ENCODE results near the gene IL3.

DNA sequence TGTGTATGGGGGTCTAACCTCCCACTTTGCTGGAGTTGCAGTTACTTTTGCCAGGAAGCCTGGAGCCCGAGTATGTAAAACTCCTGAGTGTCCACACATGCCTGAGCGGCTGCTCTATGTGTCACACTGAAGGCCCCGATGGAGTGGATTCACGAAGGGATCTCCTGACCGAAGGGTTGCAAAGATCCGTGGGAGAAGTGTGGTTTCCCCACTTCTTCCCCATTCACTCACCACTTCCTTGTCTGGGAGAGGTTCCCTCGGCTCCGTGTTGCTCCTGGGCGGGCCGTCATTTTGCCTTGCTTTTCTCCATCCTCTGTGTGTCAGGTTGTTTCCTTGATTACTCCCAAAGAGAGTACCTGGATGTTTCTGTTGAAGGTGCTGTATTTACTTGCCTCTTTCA lies 16.2 kb upstream of the IL3 start:
- TF ChIP-seq, protein P1, sequence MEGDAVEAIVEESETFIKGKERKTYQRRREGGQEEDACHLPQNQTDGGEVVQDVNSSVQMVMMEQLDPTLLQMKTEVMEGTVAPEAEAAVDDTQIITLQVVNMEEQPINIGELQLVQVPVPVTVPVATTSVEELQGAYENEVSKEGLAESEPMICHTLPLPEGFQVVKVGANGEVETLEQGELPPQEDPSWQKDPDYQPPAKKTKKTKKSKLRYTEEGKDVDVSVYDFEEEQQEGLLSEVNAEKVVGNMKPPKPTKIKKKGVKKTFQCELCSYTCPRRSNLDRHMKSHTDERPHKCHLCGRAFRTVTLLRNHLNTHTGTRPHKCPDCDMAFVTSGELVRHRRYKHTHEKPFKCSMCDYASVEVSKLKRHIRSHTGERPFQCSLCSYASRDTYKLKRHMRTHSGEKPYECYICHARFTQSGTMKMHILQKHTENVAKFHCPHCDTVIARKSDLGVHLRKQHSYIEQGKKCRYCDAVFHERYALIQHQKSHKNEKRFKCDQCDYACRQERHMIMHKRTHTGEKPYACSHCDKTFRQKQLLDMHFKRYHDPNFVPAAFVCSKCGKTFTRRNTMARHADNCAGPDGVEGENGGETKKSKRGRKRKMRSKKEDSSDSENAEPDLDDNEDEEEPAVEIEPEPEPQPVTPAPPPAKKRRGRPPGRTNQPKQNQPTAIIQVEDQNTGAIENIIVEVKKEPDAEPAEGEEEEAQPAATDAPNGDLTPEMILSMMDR (IDR thresholded peaks at IDR 0.05), result no peak
- TF ChIP-seq POLR2A (IDR thresholded peaks at IDR 0.05), result no peak
